HCT116 (cell line): ENCODE measurements around the gene DCHS1. TPM values are rescaled to one million over a fixed set of nuclear protein-coding genes. Genes with fewer than 3 reads are reported as not detected.
A peak's percentile ranks its signal among the peaks of the same experiment; 100 is the strongest.

Source experiments
- ATAC-seq: fragments of 200-7000 bp; cut with Tn5 transposase; 2 replicates; pipeline ENCODE4 v1.9.1; 2020; ENCODE audit warnings: mild to moderate bottlenecking, moderate library complexity
- BruUV-seq: library from RNA; stranded (reverse); fragments of 400-500 nt; replicated peaks from 2 replicates; lab custom pipeline; 2021; lab: Mats Ljungman, UMichigan
- CTCF ChIA-PET: fragments of 300-600 bp; sonication (Branson Sonifier 250); formaldehyde crosslinking; loops from one replicate; lab custom pipeline; 2021; ENCODE audit warnings: antibody characterized with exemption; lab: Charles Lee
- POLR2A ChIA-PET: fragments of 300-600, 350-600 bp; sonication (Branson Sonifier 250); formaldehyde crosslinking; loops from one replicate; lab custom pipeline; 2021; ENCODE audit warnings: antibody characterized with exemption; lab: Charles Lee
- RAD21 ChIA-PET, 2 experiments: fragments of 300-600 bp; sonication (Branson Sonifier 250); formaldehyde crosslinking; loops; one replicate each; lab custom pipeline; 2023; ENCODE audit warnings: low total read pairs in 2 of 2; ENCODE audit not compliant: uncharacterized antibody in 2 of 2, unreplicated experiment in 2 of 2, low non-redundant PET in 1 of 2; lab: Charles Lee
- DNase-seq: peaks from one replicate; pipeline ENCODE4 v3.0.0-alpha.2; 2010; ENCODE audit warnings: low read depth, low spot score
- H2AFZ ChIP-seq: fragments of 200-600 bp; shearing (Covaris generic), sonication (generic); 2 replicates; pipeline ENCODE4 v1.6.1; 2017; ENCODE audit warnings: low read depth, mixed run types, mixed read lengths, antibody characterized with exemption, low read length; ENCODE audit not compliant: poor library complexity, severe bottlenecking
- H3K27ac ChIP-seq: 2 replicates; pipeline ENCODE4 v1.5.1; 2012; ENCODE audit warnings: low read depth, low read length
- H3K27me3 ChIP-seq: fragments of 200-600 bp; sonication (generic); 2 replicates; pipeline ENCODE4 v1.6.1; 2016; ENCODE audit warnings: mixed run types, low read length, mixed read lengths; ENCODE audit not compliant: insufficient read depth
- H3K36me3 ChIP-seq, 2 experiments: fragments of 200-500 bp in 1 of 2; fragments of 200-600 bp in 1 of 2; sonication (Bioruptor generic) in 1 of 2; sonication (generic) in 1 of 2; 2 replicates each; pipeline versions ENCODE4 v1.5.1 to v1.6.1; 2014 to 2016; ENCODE audit warnings: low read length in 2 of 2, inconsistent platforms in 1 of 2, mixed read lengths in 1 of 2, mixed run types in 1 of 2; ENCODE audit not compliant: insufficient read depth in 2 of 2, control insufficient read depth in 1 of 2
- H3K4me1 ChIP-seq, 2 experiments: fragments of 200-600 bp in 1 of 2; sonication (generic) in 1 of 2; 2 replicates each; pipeline versions ENCODE4 v1.5.1 to v1.6.1; 2012 to 2017; ENCODE audit warnings: low read length in 2 of 2, inconsistent platforms in 1 of 2, mild to moderate bottlenecking in 1 of 2, mixed read lengths in 1 of 2, mixed run types in 1 of 2, moderate library complexity in 1 of 2; ENCODE audit not compliant: insufficient read depth in 2 of 2, control insufficient read depth in 1 of 2
- H3K4me2 ChIP-seq: fragments of 200-600 bp; sonication (generic); 2 replicates; pipeline ENCODE4 v1.6.1; 2017; ENCODE audit warnings: mixed run types, low read length, mixed read lengths
- H3K4me3 ChIP-seq, 2 experiments: fragments of 200-600 bp in 1 of 2; sonication (generic) in 1 of 2; replicated peaks in 1 of 2; 2 replicates each; pipeline ENCODE4 v1.5.1; 2011 to 2016; ENCODE audit warnings: low read length in 2 of 2, control low read depth in 1 of 2, low read depth in 1 of 2, mild to moderate bottlenecking in 1 of 2, mixed read lengths in 1 of 2, mixed run types in 1 of 2
- H3K79me2 ChIP-seq: fragments of 200-600 bp; sonication (generic); 2 replicates; pipeline ENCODE4 v1.6.1; 2017; ENCODE audit warnings: mild to moderate bottlenecking, mixed run types, low read length, moderate library complexity, mixed read lengths; ENCODE audit not compliant: insufficient read depth
- H3K9ac ChIP-seq: fragments of 200-600 bp; sonication (generic); 2 replicates; pipeline ENCODE4 v1.6.1; 2016; ENCODE audit warnings: low read length, mixed read lengths
- H3K9me2 ChIP-seq: fragments of 200-600 bp; sonication (generic), shearing (Covaris generic); 2 replicates; pipeline ENCODE4 v1.6.1; 2017; ENCODE audit warnings: mixed run types, mild to moderate bottlenecking, moderate library complexity; ENCODE audit not compliant: insufficient read depth
- H3K9me3 ChIP-seq, 2 experiments: fragments of 200-500 bp in 1 of 2; fragments of 200-600 bp in 1 of 2; sonication (Bioruptor generic) in 1 of 2; sonication (generic) in 1 of 2; 2 replicates each; pipeline ENCODE4 v1.6.1; 2014 to 2017; ENCODE audit warnings: low read length in 2 of 2, mixed read lengths in 2 of 2, inconsistent platforms in 1 of 2, low read depth in 1 of 2, mild to moderate bottlenecking in 1 of 2, mixed run types in 1 of 2, moderate library complexity in 1 of 2; ENCODE audit not compliant: control insufficient read depth in 1 of 2, insufficient read depth in 1 of 2
- H4K20me1 ChIP-seq: fragments of 200-600 bp; sonication (generic), shearing (Covaris generic); 2 replicates; pipeline ENCODE4 v1.6.1; 2017; ENCODE audit warnings: mixed run types, mild to moderate bottlenecking, moderate library complexity; ENCODE audit not compliant: insufficient read depth
- CEBPB ChIP-seq: IDR thresholded peaks from 2 replicates; pipeline ENCODE4 v1.6.1; 2012; ENCODE audit warnings: low read depth
- CTCF ChIP-seq, 3 experiments: fragments of 200-600 bp in 1 of 3; sonication (generic) in 1 of 3; IDR thresholded peaks in 2 of 3; conservative IDR thresholded peaks in 1 of 3; 2 replicates each; pipeline ENCODE4 v1.5.1; 2012 to 2017; ENCODE audit warnings: low read depth in 2 of 3, low read length in 2 of 3, antibody characterized with exemption in 1 of 3, borderline replicate concordance in 1 of 3, control low read depth in 1 of 3, mild to moderate bottlenecking in 1 of 3, mixed read lengths in 1 of 3, mixed run types in 1 of 3, moderate library complexity in 1 of 3; ENCODE audit not compliant: insufficient read depth in 1 of 3
- EGR1 ChIP-seq: IDR thresholded peaks from 2 replicates; pipeline ENCODE4 v1.6.1; 2012; ENCODE audit warnings: low read depth
- ELF1 ChIP-seq: IDR thresholded peaks from 2 replicates; pipeline ENCODE4 v1.6.1; 2012; ENCODE audit warnings: low read depth, borderline replicate concordance
- FOSL1 ChIP-seq: IDR thresholded peaks from 2 replicates; pipeline ENCODE4 v1.6.1; 2012; ENCODE audit warnings: low read depth
- MAX ChIP-seq: IDR thresholded peaks from 2 replicates; pipeline ENCODE4 v1.6.1; 2012
- POLR2A ChIP-seq: IDR thresholded peaks from 2 replicates; pipeline ENCODE4 v1.7.0; 2011; ENCODE audit warnings: borderline replicate concordance; ENCODE audit not compliant: insufficient read depth, insufficient read length; ENCODE audit errors: extremely low read depth
- SIN3A ChIP-seq: IDR thresholded peaks from 2 replicates; pipeline ENCODE4 v1.6.1; 2012; ENCODE audit warnings: low read depth
- SP1 ChIP-seq: IDR thresholded peaks from 2 replicates; pipeline ENCODE4 v1.6.1; 2012; ENCODE audit warnings: low read depth
- YY1 ChIP-seq: IDR thresholded peaks from 2 replicates; pipeline ENCODE4 v1.6.1; 2011; ENCODE audit warnings: low read length, low read depth, moderate library complexity, mild to moderate bottlenecking; ENCODE audit not compliant: insufficient replicate concordance; ENCODE audit errors: extremely low read depth
- intact Hi-C: fragments of 100-400 bp; cut with micrococcal nuclease; formaldehyde crosslinking; loops from 2 replicates; pipeline ENCODE4 v1.10.0; 2022
- total RNA-seq: library from RNA; stranded (reverse); gene quantifications from one replicate; pipeline ENCODE4 v1.2.1, GENCODE V29; 2021; ENCODE audit not compliant: unreplicated experiment
- TF ChIP-seq, protein P1 (sequence below): IDR thresholded peaks from 2 replicates; pipeline ENCODE4 v1.6.1; 2012

DCHS1 gene
- total RNA-seq, 1 experiment from 2014 or later, result 0.30 TPM

- H3K4me1 ChIP-seq, result no peaks in the 10 kb centered on the region
- H3K4me2 ChIP-seq, result no peak overlapping the region
- peaks cover 37% of the 10 kb centered on the region for H3K79me2 ChIP-seq
- H3K27ac ChIP-seq, result no peak overlapping the region
- no peak for DNase-seq
- no peak overlapping the region for H3K9ac ChIP-seq
- no peak for ATAC-seq
- H3K9me3 ChIP-seq, result no peaks in the 10 kb centered on the region
- H3K4me3 ChIP-seq, result no peak overlapping the region
- no peaks in the 10 kb centered on the region for H3K27me3 ChIP-seq
- H4K20me1 ChIP-seq, result no peaks in the 10 kb centered on the region
- RAD21 ChIA-PET, result no interaction called here
- TF ChIP-seq MAX (no peak), EGR1 (no peak), CEBPB (no peak), ELF1 (no peak), POLR2A (no peak), SIN3A (no peak), FOSL1 (no peak), YY1 (no peak), SP1 (no peak)
- TF ChIP-seq, protein P1, sequence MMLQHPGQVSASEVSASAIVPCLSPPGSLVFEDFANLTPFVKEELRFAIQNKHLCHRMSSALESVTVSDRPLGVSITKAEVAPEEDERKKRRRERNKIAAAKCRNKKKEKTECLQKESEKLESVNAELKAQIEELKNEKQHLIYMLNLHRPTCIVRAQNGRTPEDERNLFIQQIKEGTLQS, result no peak
- peaks cover 28 to 40% of the 10 kb centered on the region in 2 experiments; a peak in 3 of 4 replicates for H3K36me3 ChIP-seq
- CTCF ChIA-PET, result no interaction called here
- H3K9me2 ChIP-seq, result no peaks in the 10 kb centered on the region
- intact Hi-C loops, result no loop called here
- H2AFZ ChIP-seq, result no peak overlapping the region
- POLR2A ChIA-PET, result no interaction called here
- BruUV-seq, result no TSS peak
Observed at GRCh38 chr11:6596239-6596877, 59.3 kb downstream of the DCHS1 start.

GRCh38 chr11:6594142-6594768 lies 61.4 kb downstream of the DCHS1 start:
- Histone ChIP-seq H3K27me3 (no peaks in the 10 kb centered on the region), H3K36me3 (peaks cover 19 to 20% of the 10 kb centered on the region in 2 experiments; a peak in 3 of 4 replicates), H3K9me2 (no peaks in the 10 kb centered on the region), H3K27ac (no peak overlapping the region), H3K9me3 (no peaks in the 10 kb centered on the region), H3K4me2 (no peak overlapping the region), H3K4me1 (no peaks in the 10 kb centered on the region), H3K4me3 (no peak overlapping the region), H3K79me2 (peaks cover 16% of the 10 kb centered on the region), H2AFZ (no peak overlapping the region), H3K9ac (no peak overlapping the region), H4K20me1 (no peaks in the 10 kb centered on the region)
- ChIA-PET RAD21 (no interaction called here), POLR2A (no interaction called here), CTCF (no interaction called here)
- TF ChIP-seq POLR2A (no peak), CTCF (IDR thresholded peaks at IDR 0.05 in 2 of 3, conservative IDR thresholded peaks at IDR 0.05 in 1 of 3; ENCODE audit: borderline replicate concordance in 1 of 3, insufficient read depth in 1 of 3, low read depth in 2 of 3, low read length in 2 of 3) (peak in 1 of 3 experiments; percentile 17; a peak in 1 of 6 replicates)
- ATAC-seq (peak; percentile 50; the same call in 1 of the 2 replicates), DNase-seq (no peak)
- BruUV-seq, result no TSS peak
- intact Hi-C loops, result no loop called here
